GM21360 (cell line): ENCODE measurements around the gene ADARB2.

Experiments
- ATAC-seq: cut with Tn5 transposase; IDR thresholded peaks from one replicate; pipeline ENCODE4 v1.9.1; 2021; ENCODE audit warnings: mild to moderate bottlenecking, moderate library complexity; ENCODE audit not compliant: unreplicated experiment

The ADARB2 gene

DNA sequence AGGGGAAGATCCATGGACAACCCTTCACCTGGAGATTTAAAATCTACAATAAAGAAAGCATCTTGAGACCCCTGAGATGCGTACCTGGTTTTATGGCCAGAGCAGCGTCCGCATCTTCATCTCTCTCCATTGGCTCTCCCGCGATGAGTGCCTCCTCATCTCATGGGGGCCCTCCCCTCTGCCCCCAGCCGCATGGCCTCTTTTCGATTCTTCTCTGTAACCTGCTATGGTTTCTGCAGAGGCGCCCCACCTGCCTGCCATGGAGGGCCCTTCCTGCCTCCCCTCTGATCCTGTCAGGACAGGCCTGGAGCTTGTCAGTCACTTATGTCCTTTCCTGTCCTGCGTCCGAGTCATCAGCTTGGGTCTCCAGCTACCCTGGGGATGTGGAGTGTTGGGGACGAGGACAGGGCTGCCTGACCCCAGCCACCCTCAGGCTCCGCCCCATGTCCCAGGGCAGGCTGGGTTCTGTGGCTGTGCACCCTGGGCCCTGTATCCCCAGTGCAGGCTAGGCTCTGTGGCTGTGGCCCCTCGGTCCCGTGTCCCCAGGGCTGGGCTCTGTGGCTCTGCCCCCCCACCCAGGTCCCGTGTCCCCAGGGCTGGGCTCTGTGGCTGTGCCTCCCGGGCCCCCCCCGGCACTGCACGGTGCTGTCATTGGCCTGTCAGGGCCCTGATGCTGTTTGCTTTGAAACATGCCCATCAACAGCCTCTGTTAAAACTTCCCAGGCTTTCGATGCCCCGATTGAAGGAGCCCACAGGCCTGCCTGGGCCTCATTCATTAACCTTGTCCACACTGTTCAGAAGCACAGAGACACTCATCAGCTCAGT, 581.3 kb downstream of the ADARB2 start:
- no peak for ATAC-seq

DNA sequence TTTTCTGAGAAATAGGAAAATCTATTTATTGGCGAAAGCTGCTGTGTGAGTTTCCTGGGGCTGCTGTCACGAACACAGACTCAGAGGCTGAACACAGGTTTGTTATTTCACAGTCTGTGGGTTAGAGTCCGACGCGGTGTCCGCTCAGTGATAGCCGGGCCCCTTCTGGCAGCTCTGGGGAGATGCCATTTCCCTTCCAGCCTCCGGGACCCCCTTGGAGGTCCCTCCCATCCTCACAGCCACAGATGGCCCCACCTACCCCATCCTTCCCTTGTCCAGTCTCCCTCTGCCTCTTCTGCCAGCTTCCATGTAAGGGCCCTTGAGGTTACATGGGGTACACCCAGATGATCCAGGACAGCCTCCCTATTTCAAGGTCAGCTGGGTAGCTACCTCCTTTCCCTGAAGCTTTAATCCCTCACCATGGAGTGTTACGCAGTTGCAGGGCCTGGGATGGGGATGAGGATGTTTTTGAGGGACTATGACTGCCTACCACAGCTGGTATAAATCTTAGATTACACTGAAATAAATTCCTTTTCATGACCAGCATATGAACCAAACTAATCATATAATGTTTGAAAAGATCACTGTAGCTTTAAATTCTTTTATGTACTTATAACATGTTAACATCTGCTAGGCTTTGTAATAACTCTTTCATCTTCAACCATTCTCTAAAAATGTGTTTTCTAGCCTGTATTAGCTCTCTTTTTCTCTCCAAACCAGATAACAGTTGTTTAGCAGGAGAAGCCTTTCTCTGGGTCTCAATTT, 582.6 kb downstream of the ADARB2 start:
- no peak for ATAC-seq

DNA sequence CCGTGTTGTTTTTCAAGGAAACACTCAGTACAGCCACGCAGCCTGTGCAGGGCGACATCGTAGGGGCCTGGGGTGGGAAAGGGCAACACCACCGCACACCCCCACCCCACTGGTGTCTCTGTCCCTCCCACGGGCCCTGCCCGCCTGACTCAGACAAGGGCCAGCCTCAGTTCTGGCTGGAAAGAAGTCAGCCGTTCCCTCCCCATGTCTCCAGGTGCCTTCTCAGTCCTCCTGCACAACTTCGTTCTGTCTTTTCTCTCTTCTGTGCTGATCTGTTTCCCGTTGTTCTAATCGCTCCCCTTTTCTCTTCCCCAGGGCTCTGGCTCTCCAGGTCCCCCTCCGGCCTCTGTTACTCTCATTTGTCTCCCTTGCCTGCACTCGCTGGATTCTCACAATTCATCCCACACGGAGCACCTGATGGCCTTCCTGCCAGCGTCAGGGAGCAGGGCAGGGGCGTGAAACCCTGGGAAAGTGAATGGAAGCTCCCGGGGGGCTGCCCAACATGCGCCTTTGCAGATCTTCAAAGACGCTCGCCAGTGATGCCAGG, 583.4 kb downstream of the ADARB2 start:
- ATAC-seq = no peak

DNA sequence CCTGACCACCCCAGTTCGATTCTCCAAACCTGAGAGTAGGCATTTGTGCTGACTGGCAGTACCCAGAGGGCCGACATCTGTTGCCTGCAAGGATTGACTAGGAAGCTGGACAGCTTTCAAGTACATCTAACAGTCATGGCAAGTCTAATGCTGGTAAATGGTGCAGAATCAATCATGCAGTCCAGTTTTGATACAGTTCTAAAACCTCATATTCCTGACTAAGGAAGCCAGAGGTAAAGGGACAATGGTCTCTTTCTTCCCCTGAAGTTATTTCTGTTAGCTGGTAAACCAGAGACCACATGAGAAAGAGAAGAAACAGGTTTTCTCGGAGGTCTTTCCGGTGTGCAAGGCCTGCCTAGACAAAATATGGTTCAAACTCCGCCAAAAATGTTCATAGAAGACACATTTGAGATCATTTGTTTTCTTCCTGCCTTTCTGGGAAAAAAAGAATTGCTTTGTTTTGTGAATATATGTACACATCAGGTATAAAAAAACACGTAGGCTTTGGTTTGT, 584.0 kb downstream of the ADARB2 start:
- ATAC-seq = no peak

DNA sequence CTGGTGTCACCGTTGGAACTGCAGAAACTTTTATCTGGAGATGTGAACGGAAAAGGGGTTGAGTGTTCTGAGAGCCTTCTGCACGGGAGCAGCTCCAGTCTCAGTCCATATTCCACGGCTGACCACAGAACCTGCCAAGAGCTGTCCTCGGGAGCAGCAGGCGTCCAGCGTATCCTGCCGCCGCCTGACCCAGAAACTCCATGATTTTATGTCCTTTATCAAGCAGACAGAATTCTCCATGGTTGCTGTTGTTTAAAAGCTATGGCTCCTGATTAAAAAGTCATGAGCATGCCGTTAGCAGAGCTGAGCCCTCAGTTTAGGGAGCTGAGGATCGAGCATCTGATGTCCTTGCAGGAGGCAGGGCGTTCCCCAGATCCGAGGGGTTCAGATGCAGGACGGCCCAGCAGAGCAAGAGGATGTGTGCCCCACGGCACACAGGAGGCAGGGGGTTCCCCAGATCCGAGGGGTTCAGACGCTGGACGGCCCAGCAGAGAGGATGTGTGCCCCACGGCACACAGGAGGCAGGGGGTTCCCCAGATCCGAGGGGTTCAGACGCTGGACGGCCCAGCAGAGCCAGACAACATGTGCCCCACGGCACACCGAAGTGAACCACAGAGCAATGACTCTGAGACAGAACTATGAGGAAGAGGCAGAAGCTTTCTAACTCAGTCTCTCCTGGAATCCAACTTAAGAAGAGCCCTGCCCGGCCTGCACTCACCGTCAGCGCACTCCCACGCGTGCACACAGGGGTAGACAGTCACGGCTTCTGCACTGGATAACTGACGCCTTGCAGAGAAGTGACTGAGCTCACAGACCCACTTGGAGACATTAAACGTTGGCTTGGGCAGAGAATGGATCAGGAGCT, 584.7 kb downstream of the ADARB2 start:
- no peak for ATAC-seq

DNA sequence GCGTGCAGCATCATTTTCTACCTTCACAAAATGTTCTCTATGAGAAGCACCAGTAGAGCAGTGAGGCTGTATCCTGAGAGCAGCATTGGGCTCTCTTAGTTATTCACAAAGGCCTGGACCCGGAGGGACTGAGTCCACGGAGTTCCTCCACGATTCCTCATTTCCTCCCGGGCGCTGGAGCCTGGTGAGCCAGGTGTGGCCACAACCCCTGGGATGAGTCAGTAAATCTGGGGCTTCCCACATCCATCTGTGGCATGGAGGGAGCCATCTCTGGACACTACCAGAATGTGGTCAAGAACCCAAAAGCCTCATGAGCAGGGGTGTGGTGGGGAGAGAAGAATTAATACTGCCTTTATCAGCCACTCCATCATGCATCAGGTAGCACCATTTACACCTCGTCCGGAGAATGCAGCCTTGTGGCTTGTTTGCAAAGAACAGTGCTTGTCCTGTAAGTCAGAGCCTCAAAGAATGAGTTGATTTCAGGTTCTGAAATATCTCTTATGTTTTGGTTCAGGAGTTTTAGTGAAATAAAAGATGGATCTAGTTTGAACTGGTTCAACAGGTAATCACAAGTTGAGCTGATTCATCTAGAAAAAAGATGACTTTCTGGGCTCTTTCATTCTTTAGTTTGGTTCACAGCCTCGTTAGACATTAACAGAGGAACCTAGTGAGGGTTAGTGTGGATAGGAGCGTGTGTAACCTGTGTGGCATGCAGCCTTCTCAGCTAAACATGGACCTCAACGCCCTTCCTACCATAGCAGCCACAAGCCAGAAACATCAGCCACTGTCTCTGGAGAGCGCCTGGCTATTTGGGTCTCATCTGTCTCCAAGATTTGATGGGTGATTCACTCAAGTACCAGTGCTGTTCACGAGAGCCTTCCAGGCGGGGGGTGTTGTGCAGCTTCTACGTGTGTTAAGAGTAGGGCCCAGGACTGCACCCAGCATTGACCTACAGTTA, 586.0 kb downstream of the ADARB2 start:
- no peak for ATAC-seq

DNA sequence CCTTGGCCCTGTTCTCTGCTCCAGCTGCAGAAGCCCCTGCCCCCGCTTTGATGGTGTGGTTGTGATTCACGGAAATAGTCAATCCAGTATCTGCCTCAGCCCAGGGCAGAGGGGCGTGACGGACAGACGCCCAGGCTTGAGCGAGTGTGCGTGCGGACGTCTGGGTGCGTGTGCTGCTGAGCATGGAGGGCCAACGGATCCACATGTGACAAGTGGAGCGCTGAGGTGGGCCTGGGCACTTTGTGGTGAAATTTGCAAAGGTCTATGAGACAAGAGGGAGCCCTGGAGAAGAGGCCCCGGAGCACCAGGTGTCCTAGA, 586.7 kb downstream of the ADARB2 start:
- no peak for ATAC-seq

DNA sequence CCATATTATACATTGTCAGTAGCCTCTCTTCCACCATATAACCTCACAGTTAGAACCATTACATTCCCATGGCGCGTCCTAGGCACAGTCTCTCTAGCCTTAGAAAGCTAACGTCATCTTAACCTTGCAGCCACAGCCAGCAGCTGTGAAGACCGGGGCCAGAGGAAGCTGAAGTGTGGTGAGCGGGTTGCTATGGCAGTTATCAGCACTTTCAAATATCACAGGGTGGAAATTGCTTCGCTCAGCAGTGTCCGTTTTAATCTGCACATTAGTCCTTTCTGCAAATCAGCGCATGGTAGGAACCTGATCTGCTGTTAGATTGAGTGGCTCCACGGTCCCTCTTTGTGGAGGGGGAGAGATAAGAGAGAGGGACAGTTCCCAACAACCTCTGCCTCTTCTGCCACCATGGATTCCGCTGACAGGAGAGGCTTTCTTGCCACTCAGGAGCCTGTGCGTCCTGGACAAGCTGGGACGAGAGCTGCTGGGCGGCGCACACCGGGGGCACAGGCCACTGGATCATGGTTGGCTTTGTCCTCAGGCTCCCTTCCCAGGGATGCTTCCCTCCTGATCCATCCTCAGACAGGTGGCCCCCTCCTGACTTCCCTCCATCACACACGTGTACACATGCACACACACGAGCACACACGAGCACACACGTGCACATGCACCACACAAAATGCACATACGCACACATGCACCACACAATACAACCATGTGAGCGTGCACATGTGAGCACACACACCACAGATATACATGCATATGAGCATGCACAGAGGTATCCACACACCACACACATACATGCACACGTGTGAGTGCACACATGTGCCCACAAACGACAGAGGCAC, 587.3 kb downstream of the ADARB2 start:
- ATAC-seq = no peak

DNA sequence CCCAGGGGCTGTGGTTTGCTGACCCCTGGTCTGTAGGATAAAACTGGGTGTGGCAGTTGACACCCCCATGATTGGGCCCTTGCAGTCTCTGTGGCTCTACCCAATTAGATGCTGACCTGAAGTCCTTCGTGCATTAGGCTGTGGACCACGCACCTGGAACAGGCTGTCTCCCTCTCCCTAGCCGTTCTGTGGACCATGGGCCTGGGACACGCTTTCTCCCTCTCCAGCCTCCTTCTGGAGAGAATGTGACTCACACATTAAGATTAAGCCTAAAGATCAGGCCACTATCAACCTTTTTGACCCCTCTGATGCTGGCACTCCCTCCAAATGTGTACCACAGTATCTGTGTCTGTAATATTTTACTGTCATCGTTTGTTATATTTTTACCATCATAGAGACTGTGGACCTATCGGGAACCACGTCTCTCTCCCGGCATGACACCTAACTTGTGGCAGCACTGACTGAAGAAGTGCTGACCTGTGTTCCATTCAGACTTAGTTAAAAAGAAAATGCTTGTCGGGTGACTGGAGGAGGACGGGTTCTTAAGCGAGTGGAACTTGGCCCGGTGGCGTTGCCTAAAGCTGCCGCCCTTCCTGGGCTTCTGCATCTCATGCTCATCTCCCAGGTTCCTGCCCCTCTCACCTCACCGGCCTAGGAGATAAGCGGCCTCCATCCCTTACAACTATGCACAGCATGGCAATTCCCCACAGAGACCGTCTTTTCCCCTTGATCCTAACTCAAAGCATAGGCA, 588.3 kb downstream of the ADARB2 start:
- ATAC-seq = no peak

DNA sequence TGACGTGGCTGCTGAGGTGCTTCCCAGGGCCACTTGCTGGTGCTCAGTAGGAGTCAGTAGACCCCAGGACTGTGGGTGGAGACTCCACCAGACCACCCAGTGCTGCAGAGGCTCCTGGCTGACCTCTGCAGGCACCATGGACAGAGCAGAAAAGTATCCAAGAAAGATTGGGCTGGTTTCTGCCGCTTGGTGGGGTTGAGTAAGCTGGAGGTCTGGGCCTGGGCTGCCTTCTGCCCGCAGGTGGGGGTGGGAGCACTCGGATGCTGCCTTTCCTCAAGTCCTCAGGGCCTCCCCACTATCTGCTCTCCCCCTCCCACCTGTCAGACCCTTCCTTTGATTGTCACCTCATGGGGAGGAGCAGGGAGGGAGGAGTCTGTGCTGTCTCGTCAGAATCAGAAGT, 589.5 kb downstream of the ADARB2 start:
- no peak for ATAC-seq

DNA sequence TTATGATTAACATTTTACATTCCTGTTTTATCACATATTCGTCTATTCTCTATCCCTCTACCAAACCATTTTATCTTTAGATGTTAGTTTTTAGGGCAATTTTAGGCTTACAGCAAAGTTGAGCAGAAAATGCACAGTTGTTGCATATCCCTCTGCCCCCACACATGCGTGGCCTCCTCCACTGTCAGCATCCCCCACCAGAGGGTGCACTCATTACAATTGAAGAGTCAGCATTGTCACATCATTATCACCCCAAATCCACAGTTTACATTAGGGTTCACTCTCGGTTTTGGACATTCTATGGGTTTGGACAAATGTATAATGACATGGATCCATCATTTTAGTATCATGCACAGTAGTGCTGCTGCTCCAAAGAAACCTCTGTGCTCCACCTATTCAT, 594.7 kb downstream of the ADARB2 start:
- no peak for ATAC-seq

DNA sequence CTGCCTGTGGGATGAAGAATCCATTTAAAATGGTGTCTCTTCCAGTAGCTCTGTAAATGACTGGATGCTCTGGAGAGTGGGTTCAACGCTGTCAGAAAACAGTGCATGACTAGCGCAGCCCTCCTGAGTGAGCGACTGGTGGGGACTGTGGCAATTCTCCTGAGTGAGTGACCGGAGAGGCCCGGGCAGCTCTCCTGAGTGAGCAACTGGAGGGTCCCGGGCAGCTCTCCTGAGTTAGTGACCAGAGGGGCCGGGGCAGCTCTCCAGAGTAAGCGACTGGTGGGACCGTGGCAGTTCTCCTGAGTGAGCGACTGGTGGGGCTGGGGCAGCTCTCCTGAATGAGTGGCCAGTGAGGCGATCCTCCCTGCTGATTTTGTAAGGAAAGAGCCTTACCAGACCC, 595.6 kb downstream of the ADARB2 start:
- no peak for ATAC-seq

DNA sequence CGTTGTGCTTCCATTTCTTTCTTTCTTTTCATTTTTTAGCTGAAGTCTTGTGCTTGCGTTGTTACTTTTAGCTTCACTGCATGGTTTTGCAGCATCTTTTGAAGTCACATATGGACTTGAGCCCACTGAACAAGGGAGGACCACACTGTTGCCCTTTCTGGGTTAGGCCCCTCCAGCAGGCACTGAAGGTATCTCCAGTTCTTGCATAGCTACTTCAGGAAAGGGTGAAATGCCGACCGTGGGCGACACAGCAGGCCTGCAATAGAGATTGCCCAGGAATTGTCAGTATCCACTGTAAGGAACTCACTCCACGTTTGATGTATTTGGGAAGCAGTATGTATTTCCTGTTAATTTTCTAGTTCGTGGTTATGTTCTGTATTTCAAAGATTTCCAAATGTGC, 596.1 kb downstream of the ADARB2 start:
- ATAC-seq = no peak

DNA sequence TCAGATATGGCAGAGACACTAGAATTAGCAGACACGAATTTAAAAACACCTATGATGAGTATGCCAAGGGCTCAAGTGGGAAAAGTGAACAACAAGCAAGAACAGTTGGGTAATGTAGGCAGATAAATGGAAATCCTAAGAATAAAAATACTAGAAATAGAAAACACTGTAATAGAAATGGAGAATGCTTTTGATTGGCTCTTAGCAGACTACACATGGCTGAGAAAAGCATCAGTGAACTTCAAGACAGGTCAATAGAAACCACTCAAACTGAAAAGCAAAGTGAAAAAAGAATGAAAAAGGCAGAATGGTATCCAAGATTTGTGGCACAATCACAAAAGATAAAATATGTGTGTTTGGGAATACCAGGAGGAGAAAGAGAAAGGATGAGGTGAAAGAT, 598.8 kb downstream of the ADARB2 start:
- ATAC-seq = no peak

DNA sequence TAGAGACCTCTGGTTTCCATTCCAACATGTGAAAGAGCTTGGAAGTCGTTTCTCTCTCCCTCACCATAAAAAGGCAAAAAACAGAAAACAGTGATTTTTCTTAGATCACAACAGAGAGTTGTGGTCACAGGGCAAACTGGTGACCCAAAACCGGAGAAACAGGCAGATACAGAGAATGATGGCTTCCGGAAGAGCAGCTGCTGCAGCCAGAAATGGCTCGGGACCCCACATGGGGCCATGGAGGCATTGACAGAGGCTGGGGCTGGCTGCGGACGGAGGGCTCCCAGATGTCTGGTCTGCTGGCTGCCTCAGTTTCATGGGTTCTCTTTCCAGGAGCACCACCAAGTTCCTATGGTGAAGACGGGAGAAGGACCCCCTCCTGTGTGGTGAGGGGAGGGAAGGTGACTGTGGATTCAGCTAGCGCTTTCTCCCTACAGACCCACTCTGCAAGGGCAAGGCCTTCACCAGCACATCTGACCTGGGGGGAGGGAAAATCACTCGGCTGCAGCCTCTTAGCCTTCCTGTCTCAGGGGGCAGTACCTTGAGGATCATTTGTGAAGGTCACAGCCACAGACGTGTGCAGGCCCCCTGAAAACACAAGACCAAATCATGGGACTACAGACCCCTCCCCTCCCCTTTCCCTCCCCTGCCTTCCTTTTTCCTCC, 599.7 kb downstream of the ADARB2 start:
- ATAC-seq = no peak

DNA sequence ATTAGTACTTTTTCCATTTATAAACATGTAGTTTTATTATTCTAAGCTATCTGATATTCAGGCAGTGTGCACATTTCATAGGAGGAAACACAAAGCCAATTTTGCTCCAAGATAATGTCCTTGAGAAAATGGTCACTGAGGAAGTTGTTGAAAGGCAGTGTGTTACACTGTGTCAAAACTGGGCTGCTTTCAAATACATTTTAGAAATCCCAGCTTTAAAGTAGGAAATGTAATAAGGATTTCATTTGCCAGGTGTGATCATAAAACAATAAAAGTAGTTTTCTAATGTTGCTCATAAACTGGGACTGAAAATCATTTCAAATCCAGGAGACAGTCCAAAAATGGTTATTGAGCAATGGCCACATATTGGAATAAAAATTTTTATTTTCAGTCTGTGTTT, 601.1 kb downstream of the ADARB2 start:
- ATAC-seq = no peak

DNA sequence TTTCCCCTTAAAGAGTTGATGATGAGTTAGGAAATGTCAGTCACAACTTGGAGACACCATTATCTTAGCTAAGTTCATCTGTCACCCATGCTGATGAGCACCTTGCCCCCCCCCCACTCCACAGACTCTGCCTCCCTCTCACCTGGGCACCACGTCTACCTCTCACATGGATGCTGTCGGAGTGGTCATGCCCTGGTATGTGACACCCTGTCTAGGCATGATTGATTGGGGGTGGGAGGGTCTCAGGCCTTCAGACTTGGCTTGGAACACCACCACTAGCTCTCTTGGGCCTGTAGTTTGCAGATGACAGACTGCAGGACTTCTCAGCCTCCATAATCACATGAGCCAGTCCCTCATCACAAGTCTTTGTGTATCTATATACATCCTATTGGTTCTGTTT, 603.2 kb downstream of the ADARB2 start:
- no peak for ATAC-seq
